ENCODE results near the gene TAS1R1.
A peak's percentile ranks its signal among the peaks of the same experiment; 100 is the strongest.
"Not testable (repeated sequence)": the region's sequence is repeated elsewhere in the genome, so short reads cannot be mapped to it uniquely, and the experiment has no call there.

The TAS1R1 gene

GRCh38 chr1:6592441-6592840 lies 37.3 kb downstream of the TAS1R1 start:
- DNase-seq: no peak

GRCh38 chr1:6592865-6593593 lies 37.9 kb downstream of the TAS1R1 start:
- no peak for DNase-seq

- DNase-seq: no peak
Observed at GRCh38 chr1:6593810-6594209, 38.7 kb downstream of the TAS1R1 start.

- no peak for DNase-seq
Observed at GRCh38 chr1:6594977-6595740, 40.1 kb downstream of the TAS1R1 start.

- no peak for DNase-seq
Observed at GRCh38 chr1:6596351-6596750, 41.2 kb downstream of the TAS1R1 start.

- DNase-seq: no peak
Observed at GRCh38 chr1:6596886-6597776, 42.0 kb downstream of the TAS1R1 start.

- no peak for DNase-seq
Observed at GRCh38 chr1:6597777-6598131, 42.6 kb downstream of the TAS1R1 start.

GRCh38 chr1:6599141-6599975 lies 44.3 kb downstream of the TAS1R1 start:
- DNase-seq: no peak

GRCh38 chr1:6599991-6600390 lies 44.9 kb downstream of the TAS1R1 start:
- not testable (repeated sequence) for DNase-seq

GRCh38 chr1:6600410-6601048 lies 45.4 kb downstream of the TAS1R1 start:
- peak; percentile 62 for DNase-seq

- peak; percentile 59 for DNase-seq
Observed at GRCh38 chr1:6601049-6601922, 46.2 kb downstream of the TAS1R1 start.

GRCh38 chr1:6601923-6602668 lies 47.0 kb downstream of the TAS1R1 start:
- DNase-seq: peak; percentile 55

GRCh38 chr1:6602669-6603237 lies 47.6 kb downstream of the TAS1R1 start, which contains the start of gene KLHL21:
Gene KLHL21 (minus strand): TSS chr1:6602869. CDS start chr1:6602817, 52 bp downstream.
- DNase-seq: peak; percentile 92

- DNase-seq: peak; percentile 48
Observed at GRCh38 chr1:6603238-6603914, 48.3 kb downstream of the TAS1R1 start.

- no peak for DNase-seq
Observed at GRCh38 chr1:6603915-6604558, 48.9 kb downstream of the TAS1R1 start.

- peak; percentile 77 for DNase-seq
Observed at GRCh38 chr1:6612641-6613360, 57.7 kb downstream of the TAS1R1 start.

- peak; percentile 100 for DNase-seq
Observed at GRCh38 chr1:6613361-6614018, 58.4 kb downstream of the TAS1R1 start, which contains the start of gene PHF13. Gene PHF13 (plus strand): TSS chr1:6613731. CDS start chr1:6614067, 336 bp downstream.

Data from NCI-H82 (cell line).